Subcutaneous adipose tissue (tissue), 4 donors: ENCODE data around the gene CCT8. TPM values are rescaled to one million over a fixed set of nuclear protein-coding genes. Genes with fewer than 3 reads are reported as not detected.

ENCODE experiments used
- total RNA-seq, 4 donors: library from RNA; depleted of rRNA; stranded (reverse); fragments of >200 nt; gene quantifications; one replicate each; pipeline ENCODE4 v1.1.0, GENCODE V29; 2016
- TF ChIP-seq, protein P1 (sequence below): fragments of 450-650 bp; IDR thresholded peaks from one replicate; pipeline ENCODE4 v1.5.1; 2016; ENCODE audit warnings: low read depth, mild to moderate bottlenecking, control low read depth, antibody characterized with exemption, moderate library complexity

Gene CCT8
- total RNA-seq, 4 donors from 2014 or later, result 69.1 to 135 (median 102) TPM

DNA sequence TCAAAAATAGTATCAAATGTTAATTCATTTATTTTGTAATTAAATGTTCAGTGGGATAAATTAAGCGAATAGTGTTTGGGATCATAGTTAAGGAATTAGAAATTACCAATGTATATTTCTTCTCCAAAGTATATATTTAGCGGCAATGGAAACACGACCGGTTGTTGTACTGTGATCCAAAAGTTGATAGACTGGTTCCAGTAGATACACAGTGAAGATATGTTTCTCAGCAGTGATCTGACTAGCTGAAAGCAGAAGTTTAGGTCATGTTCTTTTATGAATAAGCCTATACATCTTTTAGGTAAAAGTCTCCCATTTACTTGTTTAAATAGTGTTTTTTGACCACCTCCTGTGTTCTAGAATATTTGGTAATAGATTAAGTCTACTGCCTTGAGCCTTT lies 40.1 kb downstream of the CCT8 start:
- TF ChIP-seq, protein P1, sequence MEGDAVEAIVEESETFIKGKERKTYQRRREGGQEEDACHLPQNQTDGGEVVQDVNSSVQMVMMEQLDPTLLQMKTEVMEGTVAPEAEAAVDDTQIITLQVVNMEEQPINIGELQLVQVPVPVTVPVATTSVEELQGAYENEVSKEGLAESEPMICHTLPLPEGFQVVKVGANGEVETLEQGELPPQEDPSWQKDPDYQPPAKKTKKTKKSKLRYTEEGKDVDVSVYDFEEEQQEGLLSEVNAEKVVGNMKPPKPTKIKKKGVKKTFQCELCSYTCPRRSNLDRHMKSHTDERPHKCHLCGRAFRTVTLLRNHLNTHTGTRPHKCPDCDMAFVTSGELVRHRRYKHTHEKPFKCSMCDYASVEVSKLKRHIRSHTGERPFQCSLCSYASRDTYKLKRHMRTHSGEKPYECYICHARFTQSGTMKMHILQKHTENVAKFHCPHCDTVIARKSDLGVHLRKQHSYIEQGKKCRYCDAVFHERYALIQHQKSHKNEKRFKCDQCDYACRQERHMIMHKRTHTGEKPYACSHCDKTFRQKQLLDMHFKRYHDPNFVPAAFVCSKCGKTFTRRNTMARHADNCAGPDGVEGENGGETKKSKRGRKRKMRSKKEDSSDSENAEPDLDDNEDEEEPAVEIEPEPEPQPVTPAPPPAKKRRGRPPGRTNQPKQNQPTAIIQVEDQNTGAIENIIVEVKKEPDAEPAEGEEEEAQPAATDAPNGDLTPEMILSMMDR, result no peak

DNA sequence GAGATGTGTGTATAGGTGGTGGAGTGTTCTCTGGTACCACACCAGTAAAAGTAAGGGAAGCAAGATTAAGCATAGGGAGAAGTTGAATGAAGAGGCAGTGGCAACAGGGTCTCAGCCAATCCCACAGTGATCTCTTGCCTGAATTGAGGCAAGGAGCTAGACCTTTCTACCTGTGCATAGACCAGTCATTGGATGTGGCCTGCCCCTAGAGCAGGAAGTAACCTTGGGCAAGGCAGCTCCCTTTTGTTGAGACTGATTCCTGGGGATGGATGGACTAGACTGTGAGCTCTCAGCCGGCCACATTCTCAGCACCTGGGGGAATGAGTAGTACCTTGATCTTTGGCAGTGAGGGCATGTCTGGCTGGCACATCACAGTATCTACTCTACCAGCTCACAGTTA lies 42.5 kb downstream of the CCT8 start:
- TF ChIP-seq, protein P1, result no peak

DNA sequence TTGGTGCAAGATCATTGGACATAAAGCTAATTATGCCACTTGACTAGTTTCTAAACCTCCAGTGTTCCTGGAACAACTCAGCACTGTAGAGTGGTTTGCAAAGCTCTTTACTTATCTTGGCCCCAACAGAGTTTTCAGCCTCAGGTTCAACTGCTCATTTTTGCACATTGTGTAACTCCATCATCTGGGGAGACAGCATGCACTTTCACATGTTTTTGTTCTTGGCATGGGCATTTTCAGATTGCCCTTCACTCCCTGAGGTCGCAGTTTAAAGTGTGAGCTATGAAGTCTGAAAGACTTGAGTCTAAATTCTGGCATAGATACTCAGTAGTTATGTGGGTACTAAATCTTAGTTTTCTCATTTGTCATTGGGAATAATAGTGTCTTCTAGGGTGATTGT lies 43.9 kb downstream of the CCT8 start:
- TF ChIP-seq, protein P1, result no peak

DNA sequence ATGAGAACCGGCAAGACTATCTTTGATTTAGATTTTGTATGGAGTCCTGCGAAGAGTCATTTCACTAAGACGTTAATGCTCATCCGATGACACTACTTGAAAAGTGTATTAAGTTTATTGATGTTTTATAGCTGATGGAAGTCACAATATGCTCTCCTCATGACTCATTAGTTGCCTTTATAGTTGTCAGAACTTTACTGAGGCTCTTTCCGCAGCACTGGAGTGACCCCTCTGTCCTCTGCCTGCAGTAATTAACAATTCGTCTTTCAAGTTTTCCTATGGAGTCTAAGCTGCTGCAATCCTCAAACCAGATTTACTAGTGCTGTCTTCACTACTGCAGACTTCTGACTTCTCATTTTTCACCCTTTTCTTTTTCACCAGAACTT lies 48.1 kb downstream of the CCT8 start:
- TF ChIP-seq, protein P1, result no peak

DNA sequence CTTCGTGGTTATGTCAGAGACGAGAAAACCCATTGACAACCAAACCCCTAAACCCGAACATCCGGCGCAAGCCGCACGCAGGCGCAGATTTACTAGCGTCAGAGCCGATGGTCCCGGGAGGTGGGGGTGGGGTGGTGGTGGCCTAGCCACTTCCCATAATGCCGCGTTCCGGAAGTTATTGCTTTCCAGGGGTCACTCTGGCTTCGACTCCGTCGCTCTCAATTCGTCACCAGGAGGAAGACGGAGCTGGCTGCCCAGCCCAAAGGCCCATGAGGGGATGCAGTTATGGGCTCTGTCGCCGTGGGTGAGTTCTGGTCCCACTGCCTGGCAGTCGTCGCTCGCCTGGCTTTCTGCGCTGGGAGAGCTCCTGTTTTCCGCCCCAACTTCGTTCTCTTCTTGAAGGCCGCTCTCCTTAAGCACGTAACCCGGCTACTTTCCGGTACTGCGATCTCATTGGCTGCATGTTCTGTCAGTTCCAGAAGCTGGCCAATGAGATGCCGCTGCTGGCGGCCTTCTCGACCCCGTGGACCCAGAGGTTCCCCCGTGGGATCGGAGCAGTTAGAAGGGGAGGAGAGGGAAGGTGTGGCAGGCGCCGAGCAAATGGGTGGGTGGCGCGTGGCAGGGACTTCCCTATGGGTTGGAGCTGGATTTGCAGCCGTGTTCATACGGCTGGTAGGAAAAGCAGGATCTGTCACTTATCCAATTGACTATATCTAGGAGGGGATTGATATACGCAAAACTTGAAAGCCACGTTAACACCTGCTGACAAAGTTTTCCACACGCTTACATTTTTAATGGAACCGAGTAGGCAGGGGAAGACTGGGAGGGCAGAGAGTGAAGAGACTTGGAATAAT lies 48.7 kb downstream of the CCT8 start, which contains the start of gene USP16:
TSS of gene USP16 (plus strand) at position 195 of the 854 bp plus-strand sequence. CDS start 3,246 bp downstream, outside the sequence.
- TF ChIP-seq, protein P1, result no peak

DNA sequence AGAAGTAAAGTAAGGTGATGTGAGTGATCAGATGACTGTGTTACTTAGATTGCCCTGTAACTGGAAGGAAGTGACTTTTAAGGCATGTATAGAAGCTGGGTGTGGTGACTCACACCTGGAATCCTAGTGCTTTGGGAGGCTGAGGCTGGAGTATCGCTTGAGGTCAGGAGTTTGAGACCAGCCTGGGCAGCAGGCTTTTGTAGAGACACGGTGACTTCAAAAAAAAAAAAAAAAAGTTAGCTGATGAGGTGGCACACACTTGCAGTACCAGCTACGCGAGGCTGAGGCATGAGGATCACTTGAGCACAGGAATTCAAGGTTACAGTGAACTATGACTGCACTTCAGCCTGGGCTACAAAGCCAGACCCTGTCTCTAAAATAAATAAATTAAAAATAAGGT lies 51.3 kb downstream of the CCT8 start:
- TF ChIP-seq, protein P1, result no peak

DNA sequence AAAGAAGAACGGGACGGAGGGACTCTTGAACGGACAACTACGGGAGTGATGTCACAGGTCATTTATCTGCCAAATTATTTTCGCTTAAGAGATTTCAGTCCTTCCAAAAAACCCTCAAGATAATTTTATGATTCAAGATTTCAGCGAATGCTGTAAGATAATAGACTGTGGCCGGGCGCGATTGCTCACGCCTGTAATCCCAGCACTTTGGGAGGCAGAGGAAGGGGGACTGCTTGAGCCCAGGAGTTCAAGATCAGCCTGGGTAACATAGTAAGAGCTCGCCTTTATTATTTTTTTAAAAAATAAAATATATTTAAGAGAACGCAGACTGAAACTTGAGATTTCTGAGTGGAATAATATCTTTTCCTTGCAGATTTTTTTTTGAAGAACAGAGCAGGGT lies 54.9 kb downstream of the CCT8 start:
- TF ChIP-seq, protein P1, result no peak
